Suppressor macrophage treated with lipopolysaccharide for 4 hours (primary cell): ENCODE data around the gene OBSCN.
A peak's percentile ranks its signal among the peaks of the same experiment; 100 is the strongest.
"Not testable (repeated sequence)": the region's sequence is repeated elsewhere in the genome, so short reads cannot be mapped to it uniquely, and the experiment has no call there.

ENCODE experiments used
- DNase-seq: peaks from one replicate; pipeline ENCODE4 v3.0.0-alpha.2; 2020

The OBSCN gene

GRCh38 chr1:228263636-228264035, 55.8 kb downstream of the OBSCN start:
- DNase-seq: no peak

GRCh38 chr1:228264090-228264829, 56.4 kb downstream of the OBSCN start:
- DNase-seq: no peak

GRCh38 chr1:228265167-228265566, 57.3 kb downstream of the OBSCN start:
- DNase-seq: no peak

- peak; percentile 9 for DNase-seq
These were observed 60.4 kb downstream of the OBSCN start for GRCh38 chr1:228267962-228268880.

- no peak for DNase-seq
These were observed 61.0 kb downstream of the OBSCN start for GRCh38 chr1:228268881-228269265.

GRCh38 chr1:228269431-228269830, 61.6 kb downstream of the OBSCN start:
- not testable (repeated sequence) for DNase-seq

- DNase-seq: peak; percentile 25
These were observed 62.2 kb downstream of the OBSCN start for GRCh38 chr1:228270032-228270431.

- no peak for DNase-seq
These were observed 63.9 kb downstream of the OBSCN start for GRCh38 chr1:228271701-228272251.

- DNase-seq: no peak
These were observed 64.5 kb downstream of the OBSCN start for GRCh38 chr1:228272331-228272791.

- DNase-seq: no peak
These were observed 65.2 kb downstream of the OBSCN start for GRCh38 chr1:228272831-228273571.

GRCh38 chr1:228273720-228274451, 66.0 kb downstream of the OBSCN start:
- DNase-seq: no peak

- DNase-seq: no peak
These were observed 66.8 kb downstream of the OBSCN start for GRCh38 chr1:228274452-228275178.

- DNase-seq: no peak
These were observed 67.3 kb downstream of the OBSCN start for GRCh38 chr1:228275179-228275429.

- DNase-seq: peak; percentile 73
These were observed 67.8 kb downstream of the OBSCN start for GRCh38 chr1:228275430-228276173.

- DNase-seq: no peak
These were observed 68.5 kb downstream of the OBSCN start for GRCh38 chr1:228276174-228276831.

- no peak for DNase-seq
These were observed 69.2 kb downstream of the OBSCN start for GRCh38 chr1:228276901-228277490.

- no peak for DNase-seq
These were observed 69.9 kb downstream of the OBSCN start for GRCh38 chr1:228277491-228278431.

- no peak for DNase-seq
These were observed 70.6 kb downstream of the OBSCN start for GRCh38 chr1:228278432-228278941.
